SH-SY5Y (cell line): ENCODE measurements around the gene ALCAM.

Source experiments
- GATA2 ChIP-seq: IDR thresholded peaks from 2 replicates; pipeline ENCODE4 v1.6.1; 2011; ENCODE audit warnings: mild to moderate bottlenecking, low read depth, low read length
- GATA3 ChIP-seq: IDR thresholded peaks from 2 replicates; pipeline ENCODE4 v1.6.1; 2011; ENCODE audit warnings: low read depth, mild to moderate bottlenecking, low read length, moderate library complexity

DNA sequence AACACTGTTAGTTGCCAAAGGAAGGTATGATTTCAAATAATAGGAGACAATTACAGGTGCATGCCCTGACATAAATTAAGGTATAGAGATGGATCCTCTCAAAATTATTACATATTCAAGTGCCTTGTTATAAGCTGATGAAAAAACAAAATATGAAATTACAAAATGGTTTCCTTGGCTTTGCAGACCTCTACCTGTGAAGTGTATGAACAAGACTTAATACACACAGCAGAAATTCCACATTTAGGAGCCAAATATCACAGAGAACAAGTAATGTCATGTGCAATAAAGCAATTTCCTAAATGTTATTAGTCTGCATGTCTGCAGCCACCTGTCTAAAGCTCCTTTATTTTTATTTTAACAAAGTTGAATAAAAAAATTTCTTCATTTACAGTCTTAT is 151.5 kb downstream of the ALCAM start:
- TF ChIP-seq GATA3, result no peak
- TF ChIP-seq GATA2, result no peak
